HG03108 (cell line): Measurements from ENCODE around the gene TBC1D23.
"Not testable (repeated sequence)": the region's sequence is repeated elsewhere in the genome, so short reads cannot be mapped to it uniquely, and the experiment has no call there.

Source experiments
- ATAC-seq: cut with Tn5 transposase; IDR thresholded peaks from one replicate; pipeline ENCODE4 v1.9.1; 2021; ENCODE audit warnings: moderate library complexity; ENCODE audit not compliant: unreplicated experiment

The TBC1D23 gene

DNA sequence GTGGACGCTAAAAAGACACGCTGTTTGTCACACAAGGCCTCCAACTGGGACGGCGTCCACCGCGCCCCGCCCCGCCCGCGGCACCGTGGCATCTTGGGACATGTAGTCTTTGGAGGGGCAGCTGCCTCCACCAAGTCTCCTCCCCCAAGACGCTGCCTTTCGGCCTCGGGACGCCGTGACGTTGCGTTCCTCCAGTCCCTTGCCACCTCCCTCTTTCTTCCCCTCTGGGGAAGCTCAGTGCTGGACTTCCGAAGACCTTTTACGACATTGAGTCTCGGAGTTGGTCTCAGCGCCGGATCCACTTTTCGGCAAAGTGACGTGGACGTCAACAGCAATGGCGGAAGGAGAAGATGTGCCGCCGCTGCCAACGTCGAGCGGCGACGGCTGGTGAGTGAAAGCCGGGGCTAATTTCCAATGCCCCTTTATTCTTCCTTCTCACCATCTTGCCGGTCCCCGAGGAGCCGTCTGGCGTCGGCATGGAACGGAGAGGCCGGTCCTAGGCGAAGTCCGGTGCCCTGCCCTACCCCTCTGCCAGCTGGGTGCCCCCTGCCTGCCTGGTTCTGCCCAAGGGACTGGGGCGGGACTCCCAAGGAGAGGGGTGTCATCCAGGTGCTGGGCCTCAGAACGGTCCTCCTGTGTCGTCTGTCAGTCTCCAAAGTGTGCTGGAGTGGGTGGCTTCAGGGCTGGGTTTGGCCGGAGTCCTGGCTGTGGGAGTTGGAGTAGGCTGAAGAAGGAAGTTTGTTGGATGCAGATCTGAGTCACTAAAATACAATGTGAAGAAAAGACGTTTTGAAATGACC is at the start of gene TBC1D23:
TSS of gene TBC1D23 (plus strand) at position 308 of the 800 bp plus-strand sequence. CDS start at position 335, 27 bp downstream.
- ATAC-seq = peak; percentile 100

GRCh38 chr3:100213891-100214573 is 46.8 kb upstream of the TBC1D23 start:
- ATAC-seq = no peak

- no peak for ATAC-seq
These were observed 46.2 kb upstream of the TBC1D23 start for GRCh38 chr3:100214574-100214964.

DNA sequence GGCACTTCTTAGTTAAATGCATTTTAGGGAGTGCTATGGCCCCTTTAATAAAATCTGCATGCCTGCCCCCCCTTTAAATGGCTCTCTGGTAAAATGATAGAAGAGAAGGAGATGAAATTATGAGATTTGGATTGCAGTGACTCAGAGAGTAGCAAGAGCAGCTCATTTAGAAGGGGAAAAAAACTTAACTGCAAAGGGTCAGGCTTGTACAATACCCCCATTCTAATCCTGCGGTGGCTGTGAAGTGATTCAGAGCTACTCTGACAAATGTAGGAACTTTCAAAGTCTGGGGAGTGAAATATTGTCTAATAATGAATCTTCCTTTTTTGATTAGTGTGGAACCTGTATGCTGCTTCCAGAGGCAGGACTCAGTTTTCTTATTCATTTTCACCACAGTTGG is 44.1 kb upstream of the TBC1D23 start:
- ATAC-seq = no peak

GRCh38 chr3:100221159-100221558 is 39.6 kb upstream of the TBC1D23 start:
- no peak for ATAC-seq

- no peak for ATAC-seq
These were observed 35.6 kb upstream of the TBC1D23 start for GRCh38 chr3:100225193-100225592.

DNA sequence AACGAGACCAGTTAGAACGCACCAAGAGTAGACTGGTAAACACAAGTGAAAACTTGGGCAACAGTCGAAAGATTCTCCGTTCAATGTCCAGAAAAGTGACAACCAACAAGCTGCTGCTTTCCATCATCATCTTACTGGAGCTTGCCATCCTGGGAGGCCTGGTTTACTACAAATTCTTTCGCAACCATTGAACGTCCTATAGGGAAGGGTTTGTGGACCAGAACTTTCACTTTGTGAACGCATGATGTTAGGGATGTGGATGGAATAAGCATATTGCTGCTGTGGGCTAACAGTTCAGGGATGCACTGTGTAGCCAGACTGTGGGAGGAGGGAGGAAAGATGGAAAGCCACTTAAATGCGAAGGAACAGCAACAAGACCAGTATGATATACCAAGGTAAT is 34.9 kb upstream of the TBC1D23 start:
- no peak for ATAC-seq

GRCh38 chr3:100226712-100227429 is 33.9 kb upstream of the TBC1D23 start:
- ATAC-seq = no peak

GRCh38 chr3:100227511-100227921 is 33.3 kb upstream of the TBC1D23 start:
- no peak for ATAC-seq

DNA sequence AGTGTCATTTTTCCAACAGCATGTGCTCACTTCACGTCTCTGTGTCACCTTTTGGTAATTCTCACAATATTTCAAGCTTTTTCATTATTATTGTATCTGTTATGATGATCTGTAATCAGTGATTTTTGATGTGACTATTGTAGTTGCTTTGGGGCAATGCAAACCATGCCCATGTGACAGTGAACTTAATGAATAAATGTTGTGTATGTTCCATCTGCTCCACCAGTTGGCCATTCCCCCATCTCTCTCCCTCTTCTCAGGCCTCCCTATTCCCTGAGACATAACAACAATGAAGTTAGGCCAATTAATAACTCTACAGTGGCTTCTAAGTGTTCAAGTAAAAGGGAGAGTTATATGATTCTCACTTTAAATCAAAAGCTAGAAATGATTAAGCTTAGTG is 32.5 kb upstream of the TBC1D23 start:
- ATAC-seq = no peak

DNA sequence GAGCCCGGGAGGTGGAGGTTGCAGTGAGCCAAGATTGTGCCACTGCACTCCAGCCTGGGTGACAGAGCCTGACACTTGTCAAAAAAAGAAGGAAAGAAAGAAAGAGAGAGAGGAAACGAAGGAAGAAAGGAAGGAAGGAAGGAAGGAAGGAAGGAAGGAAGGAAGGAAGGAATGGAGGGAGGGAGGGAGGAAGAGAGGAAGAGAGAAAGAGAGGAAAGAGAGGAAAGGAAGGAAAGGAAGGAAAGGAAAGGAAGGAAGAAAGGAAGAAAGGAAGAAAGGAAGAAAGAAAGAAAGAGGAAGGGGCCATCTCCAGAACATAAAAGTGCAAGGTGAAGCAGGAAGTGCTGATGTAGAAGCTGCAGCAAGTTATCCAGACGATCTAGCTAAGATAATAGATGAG is 31.6 kb upstream of the TBC1D23 start:
- not testable (repeated sequence) for ATAC-seq

GRCh38 chr3:100230710-100231109 is 30.1 kb upstream of the TBC1D23 start:
- ATAC-seq = no peak

- ATAC-seq = no peak
These were observed 29.1 kb upstream of the TBC1D23 start for GRCh38 chr3:100231668-100232067.

- ATAC-seq = no peak
These were observed 26.4 kb upstream of the TBC1D23 start for GRCh38 chr3:100234364-100234763.

GRCh38 chr3:100238599-100238998 is 22.2 kb upstream of the TBC1D23 start:
- no peak for ATAC-seq

DNA sequence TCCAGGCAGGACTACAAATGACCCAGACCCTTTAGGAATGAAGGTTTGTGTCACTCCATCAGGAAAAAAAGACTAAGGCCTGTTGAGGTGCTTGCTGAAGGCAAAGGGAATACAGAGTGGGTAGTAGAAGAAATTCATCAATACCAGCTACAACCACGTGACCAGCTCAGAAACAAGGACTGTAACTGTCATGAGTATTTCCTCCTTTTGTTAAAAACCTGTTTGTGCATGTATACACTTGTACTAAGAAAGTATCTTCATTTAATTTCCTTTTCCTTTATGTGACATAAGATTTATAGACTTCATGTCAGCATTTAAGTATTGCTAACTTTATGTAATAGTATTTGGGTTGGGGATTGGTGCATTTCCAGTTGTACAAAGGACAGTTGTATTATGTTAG is 18.3 kb upstream of the TBC1D23 start:
- not testable (repeated sequence) for ATAC-seq

DNA sequence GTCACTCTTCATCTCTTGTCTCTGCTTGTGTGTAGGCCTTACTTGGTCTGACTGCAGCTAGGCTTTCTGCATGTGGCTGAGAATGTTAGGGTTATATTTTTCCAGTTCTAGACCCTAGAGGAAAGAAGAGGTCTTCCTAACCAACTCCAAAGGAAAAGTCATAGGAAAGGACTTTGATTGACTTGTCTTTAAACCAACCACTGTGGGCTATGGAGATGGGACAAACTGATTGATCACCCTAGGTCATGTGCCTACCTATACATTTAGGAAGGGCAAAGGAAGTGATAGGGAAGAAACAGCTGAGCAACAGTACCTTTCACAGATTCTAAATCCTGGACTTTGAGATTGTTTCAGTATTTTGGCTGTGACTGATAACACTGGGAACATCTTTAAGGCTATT is 16.5 kb upstream of the TBC1D23 start:
- ATAC-seq = no peak

DNA sequence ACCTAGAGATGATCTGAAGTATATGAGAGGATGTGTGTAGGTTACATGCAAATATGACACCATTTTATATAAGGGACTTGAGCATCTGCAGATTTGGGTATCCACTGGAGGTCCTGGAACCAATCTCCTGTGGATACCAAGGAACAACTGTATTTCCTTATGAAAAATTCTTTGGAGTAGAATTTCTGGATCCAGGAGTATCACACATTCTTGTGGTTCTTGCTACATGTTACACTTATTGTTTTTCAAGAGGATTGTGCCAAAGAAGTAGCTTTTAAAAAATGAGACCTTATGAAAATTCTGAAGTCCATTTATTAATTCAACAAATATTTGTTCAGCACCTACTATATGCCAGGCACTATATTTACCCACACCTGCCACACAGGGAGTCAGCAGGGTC is 15.7 kb upstream of the TBC1D23 start:
- no peak for ATAC-seq

GRCh38 chr3:100245927-100246326 is 14.9 kb upstream of the TBC1D23 start:
- ATAC-seq = no peak

DNA sequence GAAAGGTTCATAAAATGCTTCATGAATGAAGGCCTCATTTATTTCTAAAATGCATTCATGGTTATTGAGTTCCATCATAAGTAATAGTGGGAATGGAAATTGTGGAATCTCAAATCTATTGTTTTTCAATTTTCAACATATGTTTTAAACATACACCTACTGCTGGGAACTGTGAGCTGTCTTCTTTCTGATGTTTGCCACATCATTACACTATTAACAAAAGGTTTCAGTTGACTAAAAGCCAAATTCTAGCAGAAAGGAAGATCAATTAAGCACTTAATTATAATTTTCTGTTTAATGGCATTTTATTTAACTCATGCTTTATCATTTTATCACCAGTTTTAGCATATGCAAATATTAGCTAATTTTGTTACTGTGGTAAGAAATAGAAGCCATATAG is 13.8 kb upstream of the TBC1D23 start:
- no peak for ATAC-seq

DNA sequence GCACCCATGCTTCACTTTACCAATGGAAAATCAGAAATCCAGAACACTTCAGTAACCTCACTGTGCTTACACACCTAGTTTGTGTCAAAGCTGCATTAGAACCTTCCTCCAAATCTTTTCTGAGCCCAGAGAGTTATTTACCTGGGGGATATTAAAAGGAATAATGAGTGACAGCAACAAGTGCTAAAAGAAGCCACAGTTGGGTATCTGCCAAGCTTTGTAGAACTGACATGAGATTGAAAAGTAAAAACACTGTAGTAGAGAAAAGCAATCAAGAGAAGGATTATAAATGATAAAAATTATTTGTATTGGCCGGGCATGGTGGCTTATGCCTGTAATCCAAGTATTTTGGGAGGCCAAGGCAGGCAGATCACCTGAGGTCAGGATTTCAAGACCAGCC is 8.8 kb upstream of the TBC1D23 start:
- no peak for ATAC-seq
